ENCODE results near the gene UBE2R2. TPM values are rescaled to one million over a fixed set of nuclear protein-coding genes. Genes with fewer than 3 reads are reported as not detected.
"Not testable (repeated sequence)": the region's sequence is repeated elsewhere in the genome, so short reads cannot be mapped to it uniquely, and the experiment has no call there.

The UBE2R2 gene
- total RNA-seq, 2 experiments from 2014 or later, result 33.1 to 36.6 TPM

GRCh38 chr9:33939924-33940874 lies 123.2 kb downstream of the UBE2R2 start:
- H3K9me3 Mint-ChIP-seq, result no peaks in the 10 kb centered on the region
- ChIA-PET CTCF (interaction anchor here (0.9 kb wide), 1 partner anchor 14 kb away, joined by 3 read pairs; no protein-coding TSS in a partner anchor), POLR2A (no interaction called here)
- H3K36me3 Mint-ChIP-seq (ENCODE audit: low read depth), result peaks cover 51% of the 10 kb centered on the region
- no peaks in the 10 kb centered on the region for H3K27me3 Mint-ChIP-seq
- no peak for DNase-seq
- H3K4me1 Mint-ChIP-seq, result peaks cover 2% of the 10 kb centered on the region
- no peak overlapping the region for H3K27ac Mint-ChIP-seq
- H3K4me3 Mint-ChIP-seq, result no peak overlapping the region

- CTCF ChIA-PET, result interaction anchor here (1.2 kb wide), 1 partner anchor 21 kb away, joined by 3 read pairs; no protein-coding TSS in a partner anchor
- Mint-ChIP-seq H3K36me3 (ENCODE audit: low read depth) (peaks cover 55% of the 10 kb centered on the region), H3K27ac (no peak overlapping the region), H3K9me3 (no peaks in the 10 kb centered on the region), H3K4me1 (peaks cover 2% of the 10 kb centered on the region), H3K27me3 (no peaks in the 10 kb centered on the region), H3K4me3 (no peak overlapping the region)
- DNase-seq, result no peak
- POLR2A ChIA-PET, result no interaction called here
These were observed 125.6 kb downstream of the UBE2R2 start for GRCh38 chr9:33942471-33943083.

GRCh38 chr9:33943389-33943788 lies 126.4 kb downstream of the UBE2R2 start:
- ChIA-PET POLR2A (no interaction called here), CTCF (interaction anchor here (1.2 to 1.3 kb wide), 2 partner anchors 8 to 22 kb away, joined by 3 read pairs; no protein-coding TSS in a partner anchor)
- no peak overlapping the region for H3K27ac Mint-ChIP-seq
- DNase-seq, result no peak
- peaks cover 2% of the 10 kb centered on the region for H3K4me1 Mint-ChIP-seq
- no peaks in the 10 kb centered on the region for H3K9me3 Mint-ChIP-seq
- H3K27me3 Mint-ChIP-seq, result no peaks in the 10 kb centered on the region
- H3K4me3 Mint-ChIP-seq, result no peak overlapping the region
- peaks cover 61% of the 10 kb centered on the region for H3K36me3 Mint-ChIP-seq (ENCODE audit: low read depth)

- no peak for DNase-seq
- H3K27me3 Mint-ChIP-seq, result no peaks in the 10 kb centered on the region
- H3K4me3 Mint-ChIP-seq, result no peak overlapping the region
- POLR2A ChIA-PET, result interaction anchor here (0.6 kb wide), 1 partner anchor 19 kb away, joined by 4 read pairs; no protein-coding TSS in a partner anchor
- no peak overlapping the region for H3K27ac Mint-ChIP-seq
- CTCF ChIA-PET, result no interaction called here
- H3K4me1 Mint-ChIP-seq, result no peaks in the 10 kb centered on the region
- no peaks in the 10 kb centered on the region for H3K9me3 Mint-ChIP-seq
- H3K36me3 Mint-ChIP-seq (ENCODE audit: low read depth), result peaks cover 51% of the 10 kb centered on the region
These were observed 130.0 kb downstream of the UBE2R2 start for GRCh38 chr9:33946779-33947535.

GRCh38 chr9:33950371-33950770 lies 133.4 kb downstream of the UBE2R2 start:
- H3K27me3 Mint-ChIP-seq, result no peaks in the 10 kb centered on the region
- no peak overlapping the region for H3K27ac Mint-ChIP-seq
- H3K4me3 Mint-ChIP-seq, result no peak overlapping the region
- no peaks in the 10 kb centered on the region for H3K4me1 Mint-ChIP-seq
- H3K36me3 Mint-ChIP-seq (ENCODE audit: low read depth), result peaks cover 44% of the 10 kb centered on the region
- no peaks in the 10 kb centered on the region for H3K9me3 Mint-ChIP-seq
- DNase-seq, result no peak
- ChIA-PET POLR2A (no interaction called here), CTCF (no interaction called here)

- CTCF ChIA-PET, result interaction anchor here (0.9 kb wide), 1 partner anchor 121 kb away, joined by 3 read pairs; no protein-coding TSS in a partner anchor
- peaks cover 39% of the 10 kb centered on the region for H3K36me3 Mint-ChIP-seq (ENCODE audit: low read depth)
- H3K9me3 Mint-ChIP-seq, result no peaks in the 10 kb centered on the region
These were observed 135.1 kb downstream of the UBE2R2 start for GRCh38 chr9:33952066-33952465.

GRCh38 chr9:33956544-33956943 lies 139.6 kb downstream of the UBE2R2 start:
- no peak overlapping the region for H3K27ac Mint-ChIP-seq
- no peaks in the 10 kb centered on the region for H3K4me1 Mint-ChIP-seq
- ChIA-PET CTCF (interaction anchor here (0.6 kb wide), 1 partner anchor 28 kb away, joined by 5 read pairs; no protein-coding TSS in a partner anchor), POLR2A (no interaction called here)
- H3K36me3 Mint-ChIP-seq (ENCODE audit: low read depth), result peaks cover 32% of the 10 kb centered on the region
- H3K27me3 Mint-ChIP-seq, result no peaks in the 10 kb centered on the region
- no peak for DNase-seq
- H3K9me3 Mint-ChIP-seq, result no peaks in the 10 kb centered on the region
- H3K4me3 Mint-ChIP-seq, result no peak overlapping the region

More at GRCh38 chr9:33952066-33952465, 135.1 kb downstream of the UBE2R2 start:
- Mint-ChIP-seq H3K4me3 (no peak overlapping the region), H3K27ac (no peak overlapping the region), H3K27me3 (no peaks in the 10 kb centered on the region), H3K4me1 (no peaks in the 10 kb centered on the region)
- DNase-seq, result no peak
- POLR2A ChIA-PET, result no interaction called here

GRCh38 chr9:33959725-33960124 lies 142.8 kb downstream of the UBE2R2 start:
- Mint-ChIP-seq H3K9me3 (no peaks in the 10 kb centered on the region), H3K4me3 (no peak overlapping the region), H3K4me1 (no peaks in the 10 kb centered on the region), H3K36me3 (ENCODE audit: low read depth) (peaks cover 18% of the 10 kb centered on the region), H3K27me3 (no peaks in the 10 kb centered on the region), H3K27ac (no peak overlapping the region)
- CTCF ChIA-PET, result interaction anchor here (1.1 kb wide), 1 partner anchor 10 kb away, joined by 3 read pairs; no protein-coding TSS in a partner anchor
- no peak for DNase-seq
- POLR2A ChIA-PET, result no interaction called here

- H3K4me3 Mint-ChIP-seq, H3K9me3 Mint-ChIP-seq, H3K27me3 Mint-ChIP-seq, H3K27ac Mint-ChIP-seq, H3K4me1 Mint-ChIP-seq, POLR2A ChIA-PET, CTCF ChIA-PET, DNase-seq: not testable (repeated sequence)
- peaks cover 13% of the 10 kb centered on the region for H3K36me3 Mint-ChIP-seq (ENCODE audit: low read depth)
These were observed 145.5 kb downstream of the UBE2R2 start for GRCh38 chr9:33962468-33962867.

GRCh38 chr9:33964086-33964768 lies 147.3 kb downstream of the UBE2R2 start:
- Mint-ChIP-seq H3K4me1 (no peaks in the 10 kb centered on the region), H3K36me3 (ENCODE audit: low read depth) (peaks cover 18% of the 10 kb centered on the region), H3K9me3 (no peaks in the 10 kb centered on the region), H3K27ac (no peak overlapping the region), H3K27me3 (no peaks in the 10 kb centered on the region), H3K4me3 (no peak overlapping the region)
- DNase-seq, result no peak
- CTCF ChIA-PET, result interaction anchor here (0.6 kb wide), 1 partner anchor 151 kb away, joined by 3 read pairs; no protein-coding TSS in a partner anchor
- POLR2A ChIA-PET, result no interaction called here
